NCI-H226 (cell line): ENCODE measurements around the gene C9orf78.
A peak's percentile ranks its signal among the peaks of the same experiment; 100 is the strongest.
"Not testable (repeated sequence)": the region's sequence is repeated elsewhere in the genome, so short reads cannot be mapped to it uniquely, and the experiment has no call there.

Source experiments
- DNase-seq: peaks from one replicate; pipeline ENCODE4 v3.0.0-alpha.2; 2015

C9orf78 gene

GRCh38 chr9:129809346-129809745, 25.7 kb downstream of the C9orf78 start:
- no peak for DNase-seq

GRCh38 chr9:129806061-129806460, 29.0 kb downstream of the C9orf78 start:
- DNase-seq, result no peak

GRCh38 chr9:129803676-129804060, 31.4 kb downstream of the C9orf78 start:
- no peak for DNase-seq

GRCh38 chr9:129802833-129803675, 32.0 kb downstream of the C9orf78 start, which contains the start of gene TOR1B:
TSS of gene TOR1B (plus strand) at chr9:129803184. CDS start at chr9:129803213, 29 bp downstream.
- peak; percentile 84 for DNase-seq

- DNase-seq, result no peak
Observed at GRCh38 chr9:129801504-129801903, 33.6 kb downstream of the C9orf78 start.

GRCh38 chr9:129798973-129799372, 36.1 kb downstream of the C9orf78 start:
- no peak for DNase-seq

- not testable (repeated sequence) for DNase-seq
Observed at GRCh38 chr9:129796029-129796428, 39.0 kb downstream of the C9orf78 start.

- no peak for DNase-seq
Observed at GRCh38 chr9:129794549-129794948, 40.5 kb downstream of the C9orf78 start.

- no peak for DNase-seq
Observed at GRCh38 chr9:129786481-129786880, 48.6 kb downstream of the C9orf78 start.

GRCh38 chr9:129785866-129786265, 49.2 kb downstream of the C9orf78 start:
- DNase-seq, result no peak

- DNase-seq, result not testable (repeated sequence)
Observed at GRCh38 chr9:129784970-129785369, 50.1 kb downstream of the C9orf78 start.

GRCh38 chr9:129783516-129784361, 51.3 kb downstream of the C9orf78 start:
- DNase-seq, result peak; percentile 50

- peak; percentile 44 for DNase-seq
Observed at GRCh38 chr9:129781981-129782380, 53.1 kb downstream of the C9orf78 start.

- DNase-seq, result no peak
Observed at GRCh38 chr9:129781131-129781530, 53.9 kb downstream of the C9orf78 start.

- no peak for DNase-seq
Observed at GRCh38 chr9:129779560-129780190, 55.4 kb downstream of the C9orf78 start.

- DNase-seq, result peak; percentile 51
Observed at GRCh38 chr9:129778469-129778868, 56.6 kb downstream of the C9orf78 start.

GRCh38 chr9:129777769-129778130, 57.3 kb downstream of the C9orf78 start:
- DNase-seq, result no peak
